ENCODE data around the gene MAML2.

- no peak for TF ChIP-seq CTCF (conservative IDR thresholded peaks at IDR 0.05)
- TF ChIP-seq ZFX (IDR thresholded peaks at IDR 0.05): no peak
Measured at GRCh38 chr11:96219981-96220623, 122.9 kb downstream of the MAML2 start.

Data from C4-2B (cell line).